H1 (cell line): ENCODE results near the gene FOXS1. TPM values are rescaled to one million over a fixed set of nuclear protein-coding genes. Genes with fewer than 3 reads are reported as not detected.
A peak's percentile ranks its signal among the peaks of the same experiment; 100 is the strongest.

ENCODE experiments used
- CHD2 ChIP-seq: IDR thresholded peaks from 2 replicates; pipeline ENCODE4 v1.6.1; 2012; ENCODE audit warnings: low read length, improper control_type of control experiment
- SP2 ChIP-seq: IDR thresholded peaks from 2 replicates; pipeline ENCODE4 v1.6.1; 2012; ENCODE audit warnings: mild to moderate bottlenecking, low read length, inconsistent platforms
- TAF1 ChIP-seq: IDR thresholded peaks from 2 replicates; pipeline ENCODE4 v1.6.1; 2011; ENCODE audit warnings: mild to moderate bottlenecking, low read depth, low read length
- polyA plus RNA-seq, 7 experiments: library from polyadenylated mRNA; depleted of rRNA in 3 of 7; stranded (reverse) in 5 of 7; unstranded in 2 of 7; fragments of >200 nt in 5 of 7; fragments of 200-250 nt in 2 of 7; gene quantifications; 1 replicate in 5 of 7; 2 replicates in 1 of 7; 4 replicates in 1 of 7; pipeline versions ENCODE4 v1.2.1 to v1.2.3, GENCODE V29; 2011 to 2013; ENCODE audit warnings: missing spikeins in 2 of 7, mixed read lengths in 2 of 7
- total RNA-seq: library from RNA; stranded (reverse); fragmentation: NEBNext Ultra II Directional; extraction: Animal tissue kit (Norgen Biotek cat#: 25700); gene quantifications from 2 replicates; pipeline ENCODE4 v1.2.1, GENCODE V29; 2021
- TF ChIP-seq, protein P1 (sequence below): fragments of 300-600 bp; sonication (generic); IDR thresholded peaks from 2 replicates; pipeline ENCODE4 v1.7.1; 2012; ENCODE audit warnings: low read length, moderate library complexity, mild to moderate bottlenecking, inconsistent platforms; ENCODE audit not compliant: insufficient replicate concordance
- TF ChIP-seq, protein P2 (sequence below): IDR thresholded peaks from 2 replicates; pipeline ENCODE4 v1.6.1; 2012; ENCODE audit warnings: inconsistent platforms
- TF ChIP-seq, protein P3 (sequence below): IDR thresholded peaks from 2 replicates; pipeline ENCODE4 v1.6.1; 2011; ENCODE audit warnings: low read length, improper control_type of control experiment

Gene FOXS1
- total and polyA plus RNA-seq, 2 of the 8 experiments (the other 6 are each of a cell fraction or from before 2014, with no cell fraction given) = 0.45 TPM; not detected in 1

DNA sequence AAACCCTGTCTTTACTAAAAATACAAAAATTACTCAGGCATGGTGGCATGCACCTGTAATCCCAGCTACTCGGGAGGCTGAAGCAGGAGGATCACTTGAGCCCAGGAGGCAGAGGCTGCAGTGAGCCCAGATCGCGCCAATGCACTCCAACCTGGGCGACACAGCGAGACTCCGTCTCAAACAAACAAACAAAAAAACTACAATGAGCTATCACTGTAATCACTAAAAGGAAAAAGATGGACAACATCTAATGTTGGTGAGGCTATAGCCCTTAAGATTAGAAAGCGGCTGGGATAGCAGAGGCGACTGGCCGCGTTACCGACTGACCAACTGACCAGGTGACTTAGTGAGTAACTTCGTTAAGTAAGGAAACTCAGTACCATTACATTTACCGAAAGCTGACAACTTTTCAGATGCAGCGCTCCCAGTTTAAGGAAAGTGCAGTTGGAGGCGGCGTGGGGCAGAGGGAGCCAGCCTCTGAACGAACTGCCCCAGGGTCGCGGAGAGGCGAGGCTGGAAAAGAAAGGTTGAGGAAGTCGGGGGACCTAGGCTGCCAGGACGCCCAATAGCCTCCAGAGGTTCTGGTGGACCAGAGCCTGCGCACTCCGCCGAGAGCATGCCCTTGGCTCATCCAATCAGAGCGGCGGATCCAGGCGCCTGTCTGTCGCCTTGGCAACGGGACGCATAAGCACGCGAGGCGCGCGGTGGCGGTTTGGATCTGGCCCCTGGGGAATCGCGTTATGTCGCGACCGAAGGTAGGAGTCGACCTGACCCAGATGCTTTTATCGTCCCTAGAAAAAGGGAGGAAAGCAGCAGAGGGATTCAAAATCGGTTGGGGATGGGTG, 34.0 kb upstream of the FOXS1 start (continued):
- TF ChIP-seq, protein P1, sequence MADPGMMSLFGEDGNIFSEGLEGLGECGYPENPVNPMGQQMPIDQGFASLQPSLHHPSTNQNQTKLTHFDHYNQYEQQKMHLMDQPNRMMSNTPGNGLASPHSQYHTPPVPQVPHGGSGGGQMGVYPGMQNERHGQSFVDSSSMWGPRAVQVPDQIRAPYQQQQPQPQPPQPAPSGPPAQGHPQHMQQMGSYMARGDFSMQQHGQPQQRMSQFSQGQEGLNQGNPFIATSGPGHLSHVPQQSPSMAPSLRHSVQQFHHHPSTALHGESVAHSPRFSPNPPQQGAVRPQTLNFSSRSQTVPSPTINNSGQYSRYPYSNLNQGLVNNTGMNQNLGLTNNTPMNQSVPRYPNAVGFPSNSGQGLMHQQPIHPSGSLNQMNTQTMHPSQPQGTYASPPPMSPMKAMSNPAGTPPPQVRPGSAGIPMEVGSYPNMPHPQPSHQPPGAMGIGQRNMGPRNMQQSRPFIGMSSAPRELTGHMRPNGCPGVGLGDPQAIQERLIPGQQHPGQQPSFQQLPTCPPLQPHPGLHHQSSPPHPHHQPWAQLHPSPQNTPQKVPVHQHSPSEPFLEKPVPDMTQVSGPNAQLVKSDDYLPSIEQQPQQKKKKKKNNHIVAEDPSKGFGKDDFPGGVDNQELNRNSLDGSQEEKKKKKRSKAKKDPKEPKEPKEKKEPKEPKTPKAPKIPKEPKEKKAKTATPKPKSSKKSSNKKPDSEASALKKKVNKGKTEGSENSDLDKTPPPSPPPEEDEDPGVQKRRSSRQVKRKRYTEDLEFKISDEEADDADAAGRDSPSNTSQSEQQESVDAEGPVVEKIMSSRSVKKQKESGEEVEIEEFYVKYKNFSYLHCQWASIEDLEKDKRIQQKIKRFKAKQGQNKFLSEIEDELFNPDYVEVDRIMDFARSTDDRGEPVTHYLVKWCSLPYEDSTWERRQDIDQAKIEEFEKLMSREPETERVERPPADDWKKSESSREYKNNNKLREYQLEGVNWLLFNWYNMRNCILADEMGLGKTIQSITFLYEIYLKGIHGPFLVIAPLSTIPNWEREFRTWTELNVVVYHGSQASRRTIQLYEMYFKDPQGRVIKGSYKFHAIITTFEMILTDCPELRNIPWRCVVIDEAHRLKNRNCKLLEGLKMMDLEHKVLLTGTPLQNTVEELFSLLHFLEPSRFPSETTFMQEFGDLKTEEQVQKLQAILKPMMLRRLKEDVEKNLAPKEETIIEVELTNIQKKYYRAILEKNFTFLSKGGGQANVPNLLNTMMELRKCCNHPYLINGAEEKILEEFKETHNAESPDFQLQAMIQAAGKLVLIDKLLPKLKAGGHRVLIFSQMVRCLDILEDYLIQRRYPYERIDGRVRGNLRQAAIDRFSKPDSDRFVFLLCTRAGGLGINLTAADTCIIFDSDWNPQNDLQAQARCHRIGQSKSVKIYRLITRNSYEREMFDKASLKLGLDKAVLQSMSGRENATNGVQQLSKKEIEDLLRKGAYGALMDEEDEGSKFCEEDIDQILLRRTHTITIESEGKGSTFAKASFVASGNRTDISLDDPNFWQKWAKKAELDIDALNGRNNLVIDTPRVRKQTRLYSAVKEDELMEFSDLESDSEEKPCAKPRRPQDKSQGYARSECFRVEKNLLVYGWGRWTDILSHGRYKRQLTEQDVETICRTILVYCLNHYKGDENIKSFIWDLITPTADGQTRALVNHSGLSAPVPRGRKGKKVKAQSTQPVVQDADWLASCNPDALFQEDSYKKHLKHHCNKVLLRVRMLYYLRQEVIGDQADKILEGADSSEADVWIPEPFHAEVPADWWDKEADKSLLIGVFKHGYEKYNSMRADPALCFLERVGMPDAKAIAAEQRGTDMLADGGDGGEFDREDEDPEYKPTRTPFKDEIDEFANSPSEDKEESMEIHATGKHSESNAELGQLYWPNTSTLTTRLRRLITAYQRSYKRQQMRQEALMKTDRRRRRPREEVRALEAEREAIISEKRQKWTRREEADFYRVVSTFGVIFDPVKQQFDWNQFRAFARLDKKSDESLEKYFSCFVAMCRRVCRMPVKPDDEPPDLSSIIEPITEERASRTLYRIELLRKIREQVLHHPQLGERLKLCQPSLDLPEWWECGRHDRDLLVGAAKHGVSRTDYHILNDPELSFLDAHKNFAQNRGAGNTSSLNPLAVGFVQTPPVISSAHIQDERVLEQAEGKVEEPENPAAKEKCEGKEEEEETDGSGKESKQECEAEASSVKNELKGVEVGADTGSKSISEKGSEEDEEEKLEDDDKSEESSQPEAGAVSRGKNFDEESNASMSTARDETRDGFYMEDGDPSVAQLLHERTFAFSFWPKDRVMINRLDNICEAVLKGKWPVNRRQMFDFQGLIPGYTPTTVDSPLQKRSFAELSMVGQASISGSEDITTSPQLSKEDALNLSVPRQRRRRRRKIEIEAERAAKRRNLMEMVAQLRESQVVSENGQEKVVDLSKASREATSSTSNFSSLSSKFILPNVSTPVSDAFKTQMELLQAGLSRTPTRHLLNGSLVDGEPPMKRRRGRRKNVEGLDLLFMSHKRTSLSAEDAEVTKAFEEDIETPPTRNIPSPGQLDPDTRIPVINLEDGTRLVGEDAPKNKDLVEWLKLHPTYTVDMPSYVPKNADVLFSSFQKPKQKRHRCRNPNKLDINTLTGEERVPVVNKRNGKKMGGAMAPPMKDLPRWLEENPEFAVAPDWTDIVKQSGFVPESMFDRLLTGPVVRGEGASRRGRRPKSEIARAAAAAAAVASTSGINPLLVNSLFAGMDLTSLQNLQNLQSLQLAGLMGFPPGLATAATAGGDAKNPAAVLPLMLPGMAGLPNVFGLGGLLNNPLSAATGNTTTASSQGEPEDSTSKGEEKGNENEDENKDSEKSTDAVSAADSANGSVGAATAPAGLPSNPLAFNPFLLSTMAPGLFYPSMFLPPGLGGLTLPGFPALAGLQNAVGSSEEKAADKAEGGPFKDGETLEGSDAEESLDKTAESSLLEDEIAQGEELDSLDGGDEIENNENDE = no peak
- TF ChIP-seq SP2 = no peak
- TF ChIP-seq CHD2 = no peak
- TF ChIP-seq, protein P2, sequence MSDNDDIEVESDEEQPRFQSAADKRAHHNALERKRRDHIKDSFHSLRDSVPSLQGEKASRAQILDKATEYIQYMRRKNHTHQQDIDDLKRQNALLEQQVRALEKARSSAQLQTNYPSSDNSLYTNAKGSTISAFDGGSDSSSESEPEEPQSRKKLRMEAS = peak; percentile 88
- TF ChIP-seq TAF1 = peak; percentile 23; the same call in 1 of the 2 replicates
- TF ChIP-seq, protein P3, sequence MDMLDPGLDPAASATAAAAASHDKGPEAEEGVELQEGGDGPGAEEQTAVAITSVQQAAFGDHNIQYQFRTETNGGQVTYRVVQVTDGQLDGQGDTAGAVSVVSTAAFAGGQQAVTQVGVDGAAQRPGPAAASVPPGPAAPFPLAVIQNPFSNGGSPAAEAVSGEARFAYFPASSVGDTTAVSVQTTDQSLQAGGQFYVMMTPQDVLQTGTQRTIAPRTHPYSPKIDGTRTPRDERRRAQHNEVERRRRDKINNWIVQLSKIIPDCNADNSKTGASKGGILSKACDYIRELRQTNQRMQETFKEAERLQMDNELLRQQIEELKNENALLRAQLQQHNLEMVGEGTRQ = peak; percentile 46; the same call in 1 of the 2 replicates
